A549 (cell line): Measurements from ENCODE around the gene CAPN6. TPM values are rescaled to one million over a fixed set of nuclear protein-coding genes. Genes with fewer than 3 reads are reported as not detected.

Experiments
- ATAC-seq, 2 experiments: fragments of 200-7000 bp in 1 of 2; fragments of >200 bp in 1 of 2; cut with Nextera tagmentation in 1 of 2; cut with Tn5 transposase in 1 of 2; 3 replicates each; pipeline versions ENCODE4 v1.8.0 to v1.9.1; 2018 to 2020; ENCODE audit warnings: mild to moderate bottlenecking in 1 of 2, moderate library complexity in 1 of 2
- CTCF ChIA-PET: fragments of 300-600 bp; sonication (Branson Sonifier 250); formaldehyde crosslinking; extraction: SDS; loops from one replicate; lab custom pipeline; 2021; ENCODE audit warnings: antibody characterized with exemption, inconsistent platforms; lab: Yijun Ruan, JAX
- POLR2A ChIA-PET: fragments of 350-600 bp; formaldehyde crosslinking; extraction: SDS; loops from one replicate; lab custom pipeline; 2021; ENCODE audit warnings: antibody characterized with exemption, inconsistent platforms; lab: Yijun Ruan, JAX
- DNase-seq, 2 experiments: peaks; one replicate each; pipeline versions ENCODE4 v3.0.0 to v3.0.0-alpha.2; 2011 to 2016; ENCODE audit warnings: low read depth in 1 of 2, low spot score in 1 of 2
- FAIRE-seq: peaks from 2 replicates; lab custom pipeline; 2011; peaks lifted over from hg19 to GRCh38; lab: Jason Lieb, UNC
- H3K27ac ChIP-seq, 2 experiments: fragments of >200 bp; sonication (Bioruptor Twin); formaldehyde crosslinking; 3 replicates each; pipeline ENCODE4 v1.5.1; 2016 to 2017
- H3K4me1 ChIP-seq: fragments of >200 bp; sonication (Bioruptor Twin); formaldehyde crosslinking; 3 replicates; pipeline ENCODE4 v1.6.1; 2016
- H3K4me2 ChIP-seq: fragments of >200 bp; sonication (Bioruptor Twin); formaldehyde crosslinking; 3 replicates; pipeline ENCODE4 v1.6.1; 2016
- H3K4me3 ChIP-seq: fragments of >200 bp; sonication (Bioruptor Twin); formaldehyde crosslinking; 3 replicates; pipeline ENCODE4 v1.5.1; 2016
- H3K9me3 ChIP-seq: fragments of >200 bp; sonication (Bioruptor Twin); formaldehyde crosslinking; 3 replicates; pipeline ENCODE4 v1.6.1; 2016
- BCL3 ChIP-seq: fragments of >200 bp; sonication (Bioruptor Twin); formaldehyde crosslinking; IDR thresholded peaks from 3 replicates; pipeline ENCODE4 v1.6.1; 2016
- BHLHE40 ChIP-seq: IDR thresholded peaks from 2 replicates; pipeline ENCODE4 v1.6.1; 2012; ENCODE audit warnings: low read depth, low read length, inconsistent platforms
- CEBPB ChIP-seq, 2 experiments: fragments of >200 bp in 1 of 2; sonication (Bioruptor Twin) in 1 of 2; formaldehyde crosslinking in 1 of 2; IDR thresholded peaks; 2 replicates each; pipeline ENCODE4 v1.6.1; 2012 to 2016
- CHD4 ChIP-seq: fragments of 200-600 bp; sonication (generic); IDR thresholded peaks from 2 replicates; pipeline ENCODE4 v1.6.1; 2016; ENCODE audit warnings: antibody characterized with exemption, mild to moderate bottlenecking, borderline replicate concordance
- EHMT2 ChIP-seq: fragments of 200-600 bp; sonication (generic); IDR thresholded peaks from 2 replicates; pipeline ENCODE4 v1.6.1; 2016; ENCODE audit warnings: antibody characterized with exemption, low read depth, mild to moderate bottlenecking, moderate library complexity
- FOSL2 ChIP-seq, 2 experiments: fragments of 450-650 bp in 1 of 2; fragments of >200 bp in 1 of 2; sonication (Bioruptor Twin) in 1 of 2; formaldehyde crosslinking; IDR thresholded peaks; 2 replicates each; pipeline versions ENCODE4 v1.5.0 to v1.6.1; 2016 to 2020; ENCODE audit warnings: mild to moderate bottlenecking in 1 of 2, moderate library complexity in 1 of 2
- HEYL ChIP-seq: fragments of 250-450 bp; sonication (Bioruptor Pico); IDR thresholded peaks from 2 replicates; pipeline ENCODE4 v1.8.0; 2021; ENCODE audit warnings: mild to moderate bottlenecking, moderate library complexity
- HOXA7 ChIP-seq: fragments of 250-450 bp; sonication (Bioruptor Pico); IDR thresholded peaks from 2 replicates; pipeline ENCODE4 v1.5.0; 2020; ENCODE audit warnings: mild to moderate bottlenecking, moderate library complexity
- HOXB5 ChIP-seq: fragments of 250-450 bp; sonication (Bioruptor Pico); IDR thresholded peaks from 2 replicates; pipeline ENCODE4 v1.5.0; 2020; ENCODE audit warnings: mild to moderate bottlenecking, moderate library complexity
- NFE2L2 ChIP-seq: fragments of 150-350 bp; conservative IDR thresholded peaks from 2 replicates; pipeline ENCODE4 v1.6.1; 2014; ENCODE audit warnings: low read length
- NR3C1 ChIP-seq: fragments of >200 bp; sonication (Bioruptor Twin); formaldehyde crosslinking; IDR thresholded peaks from 3 replicates; pipeline ENCODE4 v1.6.1; 2017
- PHF8 ChIP-seq: fragments of 200-600 bp; sonication (generic); IDR thresholded peaks from 2 replicates; pipeline ENCODE4 v1.6.1; 2016; ENCODE audit warnings: low read depth, mild to moderate bottlenecking, antibody characterized with exemption, moderate library complexity, borderline replicate concordance
- SREBF2 ChIP-seq: fragments of 450-650 bp; IDR thresholded peaks from 2 replicates; pipeline ENCODE4 v1.6.1; 2014; ENCODE audit warnings: mild to moderate bottlenecking, moderate library complexity
- TFCP2L1 ChIP-seq: fragments of 250-450 bp; sonication (Bioruptor Pico); IDR thresholded peaks from 2 replicates; pipeline ENCODE4 v1.5.0; 2021; ENCODE audit warnings: mild to moderate bottlenecking
- USF2 ChIP-seq: fragments of 450-650 bp; IDR thresholded peaks from 2 replicates; pipeline ENCODE4 v1.6.1; 2014; ENCODE audit warnings: antibody characterized with exemption
- ZFP36 ChIP-seq: fragments of 450-650 bp; IDR thresholded peaks from 2 replicates; pipeline ENCODE4 v1.6.1; 2014; ENCODE audit warnings: borderline replicate concordance; ENCODE audit not compliant: partially characterized antibody
- ZNF302 ChIP-seq: fragments of 250-450 bp; sonication (Bioruptor Pico); IDR thresholded peaks from 2 replicates; pipeline ENCODE4 v1.9.0; 2021; ENCODE audit warnings: inconsistent platforms, mild to moderate bottlenecking, moderate library complexity
- WGBS: methylation state at CpG from one replicate; pipeline ENCODE4 v1.1.6; 2017; ENCODE audit errors: missing lambda C conversion rate; 5-methylcytosine and 5-hydroxymethylcytosine counted together
- polyA plus RNA-seq, 4 experiments: library from polyadenylated mRNA; depleted of rRNA in 3 of 4; stranded (reverse); fragments of >200 nt; fragmentation: RNase III in 1 of 4; extraction: RNeasy Plus Mini Kit Qiagen cat#74134 plus additional on column Dnase treatment in 1 of 4; gene quantifications; 2 replicates in 3 of 4; 3 replicates in 1 of 4; pipeline ENCODE4 v1.2.3, GENCODE V29; 2011 to 2017
- TF ChIP-seq, protein P1 (sequence below): fragments of 200-600 bp; sonication (generic); IDR thresholded peaks from 2 replicates; pipeline ENCODE4 v1.6.1; 2016; ENCODE audit warnings: antibody characterized with exemption, mild to moderate bottlenecking, moderate library complexity

CAPN6 gene
- polyA plus RNA-seq, 2 of the 4 experiments (the other 2 are of a cell fraction): not detected

- TF ChIP-seq, protein P1, sequence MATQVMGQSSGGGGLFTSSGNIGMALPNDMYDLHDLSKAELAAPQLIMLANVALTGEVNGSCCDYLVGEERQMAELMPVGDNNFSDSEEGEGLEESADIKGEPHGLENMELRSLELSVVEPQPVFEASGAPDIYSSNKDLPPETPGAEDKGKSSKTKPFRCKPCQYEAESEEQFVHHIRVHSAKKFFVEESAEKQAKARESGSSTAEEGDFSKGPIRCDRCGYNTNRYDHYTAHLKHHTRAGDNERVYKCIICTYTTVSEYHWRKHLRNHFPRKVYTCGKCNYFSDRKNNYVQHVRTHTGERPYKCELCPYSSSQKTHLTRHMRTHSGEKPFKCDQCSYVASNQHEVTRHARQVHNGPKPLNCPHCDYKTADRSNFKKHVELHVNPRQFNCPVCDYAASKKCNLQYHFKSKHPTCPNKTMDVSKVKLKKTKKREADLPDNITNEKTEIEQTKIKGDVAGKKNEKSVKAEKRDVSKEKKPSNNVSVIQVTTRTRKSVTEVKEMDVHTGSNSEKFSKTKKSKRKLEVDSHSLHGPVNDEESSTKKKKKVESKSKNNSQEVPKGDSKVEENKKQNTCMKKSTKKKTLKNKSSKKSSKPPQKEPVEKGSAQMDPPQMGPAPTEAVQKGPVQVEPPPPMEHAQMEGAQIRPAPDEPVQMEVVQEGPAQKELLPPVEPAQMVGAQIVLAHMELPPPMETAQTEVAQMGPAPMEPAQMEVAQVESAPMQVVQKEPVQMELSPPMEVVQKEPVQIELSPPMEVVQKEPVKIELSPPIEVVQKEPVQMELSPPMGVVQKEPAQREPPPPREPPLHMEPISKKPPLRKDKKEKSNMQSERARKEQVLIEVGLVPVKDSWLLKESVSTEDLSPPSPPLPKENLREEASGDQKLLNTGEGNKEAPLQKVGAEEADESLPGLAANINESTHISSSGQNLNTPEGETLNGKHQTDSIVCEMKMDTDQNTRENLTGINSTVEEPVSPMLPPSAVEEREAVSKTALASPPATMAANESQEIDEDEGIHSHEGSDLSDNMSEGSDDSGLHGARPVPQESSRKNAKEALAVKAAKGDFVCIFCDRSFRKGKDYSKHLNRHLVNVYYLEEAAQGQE: no peak
- TF ChIP-seq NFE2L2 (no peak), FOSL2 (IDR thresholded peaks at IDR 0.05) (no peak), FOSL2 (CRISPR knock-in tag; IDR thresholded peaks at IDR 0.05) (no peak), ZNF302 (CRISPR knock-in tag) (no peak), ZFP36 (no peak), EHMT2 (no peak)
Measured at GRCh38 chrX:111265486-111265885, 4.8 kb downstream of the CAPN6 start (continued).

GRCh38 chrX:111264385-111264784 lies 5.9 kb downstream of the CAPN6 start:
- no peak for ATAC-seq
- no peak for FAIRE-seq
- DNase-seq: no peak
- no peak overlapping the region for H3K4me2 ChIP-seq
- TF ChIP-seq PHF8: no peak
- 0% methylated on average over 2 of the region's 2 CpGs for WGBS
- no peaks in the 10 kb centered on the region for H3K4me1 ChIP-seq
- H3K4me3 ChIP-seq: no peak overlapping the region
- no peak overlapping the region for H3K27ac ChIP-seq
- no peaks in the 10 kb centered on the region for H3K9me3 ChIP-seq
- CTCF ChIA-PET: interaction anchor here (0.7 kb wide), 1 partner anchor 703 kb away, joined by 6 read pairs; no protein-coding TSS in a partner anchor
- POLR2A ChIA-PET: no interaction called here

DNA sequence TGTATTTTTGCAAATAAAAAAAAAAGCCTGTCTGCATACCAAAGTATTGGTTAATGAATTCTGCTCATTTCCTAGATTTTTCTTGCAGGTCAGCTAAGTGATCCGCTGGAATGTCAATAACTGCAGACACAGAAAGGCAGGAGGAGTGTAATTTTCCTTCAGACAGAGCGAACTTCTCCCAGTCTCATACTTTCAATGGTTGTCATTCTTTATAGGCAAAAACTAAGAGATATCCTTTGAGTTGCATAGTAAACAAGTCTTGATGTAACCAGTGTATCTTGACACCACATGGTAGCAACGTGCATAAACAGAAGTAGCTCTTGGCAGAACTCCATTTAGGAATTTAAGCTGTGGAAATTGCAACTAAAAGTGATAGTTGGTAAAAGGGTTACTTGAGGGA lies 8.2 kb downstream of the CAPN6 start:
- Histone ChIP-seq H3K4me3 (no peak overlapping the region), H3K9me3 (no peaks in the 10 kb centered on the region), H3K27ac (no peak overlapping the region), H3K4me2 (no peak overlapping the region), H3K4me1 (no peaks in the 10 kb centered on the region)
- no peak for TF ChIP-seq HEYL
- TF ChIP-seq CEBPB (IDR thresholded peaks at IDR 0.05): no peak
- TF ChIP-seq BHLHE40: no peak
- no peak for TF ChIP-seq NR3C1
- TF ChIP-seq TFCP2L1: no peak
- no peak for TF ChIP-seq CHD4
- TF ChIP-seq SREBF2: no peak
- TF ChIP-seq USF2: no peak
- TF ChIP-seq BCL3: no peak
- no peak for TF ChIP-seq HOXB5 (CRISPR knock-in tag)
- no peak for TF ChIP-seq NFE2L2
- TF ChIP-seq HOXA7 (CRISPR knock-in tag): no peak
- ATAC-seq (no peak), FAIRE-seq (no peak), DNase-seq (no peak)
- ChIA-PET POLR2A (no interaction called here), CTCF (no interaction called here)
- WGBS: 19% methylated on average over 3 of the region's 3 CpGs
